GM19372 (cell line): Measurements from ENCODE around the gene CSN2.

ENCODE experiments used
- ATAC-seq: cut with Tn5 transposase; IDR thresholded peaks from one replicate; pipeline ENCODE4 v1.9.1; 2021; ENCODE audit warnings: mild to moderate bottlenecking, low read depth, moderate library complexity; ENCODE audit not compliant: unreplicated experiment

CSN2 gene

DNA sequence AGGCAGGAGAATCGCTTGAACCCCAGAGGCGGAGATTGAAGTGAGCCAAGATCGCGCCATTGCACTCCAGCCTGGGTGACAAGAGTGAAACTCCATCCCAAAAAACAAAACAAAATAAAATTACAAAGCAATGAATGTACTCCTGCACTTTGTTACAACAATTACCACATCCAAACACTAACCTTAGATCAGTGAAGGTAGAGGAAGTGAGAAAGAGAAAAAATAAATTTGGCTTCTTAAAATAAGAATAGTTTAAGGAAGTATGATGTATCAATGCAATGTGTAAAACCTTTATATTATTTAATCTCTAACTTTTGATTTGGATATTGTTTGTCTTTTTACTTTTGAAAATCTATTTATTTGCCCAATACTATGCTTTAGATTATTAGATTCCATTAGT lies 56.3 kb downstream of the CSN2 start:
- no peak for ATAC-seq

DNA sequence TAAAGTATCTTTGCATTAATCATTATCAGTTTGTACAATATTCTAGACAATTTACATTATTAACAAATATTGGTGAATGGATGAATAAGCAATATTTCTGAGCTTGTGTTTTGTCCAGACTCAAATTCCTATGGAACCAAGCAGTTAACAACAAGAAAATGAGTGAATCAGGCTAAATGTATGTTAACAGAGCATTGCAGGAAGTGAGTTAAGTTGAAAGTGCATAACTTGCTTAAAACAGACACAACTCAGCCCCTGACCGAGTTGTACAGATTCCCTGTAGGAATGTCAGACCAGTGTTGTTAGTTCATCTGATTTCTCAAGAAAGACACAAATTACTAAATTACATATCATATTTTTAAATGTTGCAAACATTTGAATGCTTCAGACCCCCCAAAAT lies 58.4 kb downstream of the CSN2 start:
- no peak for ATAC-seq
